Panc1 (cell line): ENCODE measurements around the gene TJP2. TPM values are rescaled to one million over a fixed set of nuclear protein-coding genes. Genes with fewer than 3 reads are reported as not detected.

Source experiments
- ATAC-seq: fragments of 200-7000 bp; cut with Tn5 transposase; 2 replicates; pipeline ENCODE4 v1.9.1; 2020; ENCODE audit warnings: mild to moderate bottlenecking, moderate library complexity
- BruUV-seq: library from RNA; stranded (reverse); fragments of 400-500 nt; replicated peaks from 2 replicates; lab custom pipeline; 2021; lab: Mats Ljungman, UMichigan
- CTCF ChIA-PET: fragments of 300-600 bp; sonication (Branson Sonifier 250); formaldehyde crosslinking; loops from one replicate; lab custom pipeline; 2022; ENCODE audit warnings: antibody characterized with exemption; lab: Charles Lee
- POLR2A ChIA-PET: fragments of 300-600 bp; sonication (Branson Sonifier 250); formaldehyde crosslinking; loops from one replicate; lab custom pipeline; 2022; ENCODE audit warnings: antibody characterized with exemption; lab: Charles Lee
- DNase-seq: peaks from one replicate; pipeline ENCODE4 v3.0.0-alpha.2; 2010; ENCODE audit warnings: low read depth, low spot score
- H3K27ac ChIP-seq: 2 replicates; pipeline ENCODE4 v1.5.1; 2011; ENCODE audit warnings: mild to moderate bottlenecking, low read length, inconsistent platforms
- H3K27me3 ChIP-seq: fragments of 200-500 bp; sonication (Bioruptor generic); 2 replicates; pipeline ENCODE4 v1.6.0; 2014; ENCODE audit warnings: low read length, inconsistent platforms; ENCODE audit not compliant: control insufficient read depth, insufficient read depth
- H3K36me3 ChIP-seq: fragments of 200-500 bp; sonication (Bioruptor generic); 2 replicates; pipeline ENCODE4 v1.5.1; 2014; ENCODE audit warnings: inconsistent platforms, mild to moderate bottlenecking, low read length, moderate library complexity; ENCODE audit not compliant: control insufficient read depth, insufficient read depth
- H3K4me1 ChIP-seq: 2 replicates; pipeline ENCODE4 v1.5.1; 2011; ENCODE audit warnings: inconsistent platforms, mild to moderate bottlenecking, low read length, moderate library complexity; ENCODE audit not compliant: control insufficient read depth, insufficient read depth
- H3K4me3 ChIP-seq, 2 experiments: 2 replicates each; pipeline ENCODE4 v1.5.1; 2011 to 2012; ENCODE audit warnings: low read depth in 2 of 2, low read length in 2 of 2, mild to moderate bottlenecking in 2 of 2, inconsistent platforms in 1 of 2, moderate library complexity in 1 of 2
- H3K9me3 ChIP-seq: fragments of 200-500 bp; sonication (Bioruptor generic); 2 replicates; pipeline ENCODE4 v1.5.1; 2014; ENCODE audit warnings: low read depth, mild to moderate bottlenecking, inconsistent platforms, low read length, moderate library complexity; ENCODE audit not compliant: control insufficient read depth, insufficient read depth
- CTCF ChIP-seq: fragments of 450-650 bp; IDR thresholded peaks from 2 replicates; pipeline ENCODE4 v1.5.1; 2017; ENCODE audit warnings: mild to moderate bottlenecking
- SIN3A ChIP-seq: IDR thresholded peaks from 2 replicates; pipeline ENCODE4 v1.6.1; 2012; ENCODE audit warnings: low read depth, mild to moderate bottlenecking, low read length, moderate library complexity, borderline replicate concordance; ENCODE audit not compliant: insufficient read depth
- TCF7L2 ChIP-seq: IDR thresholded peaks from 2 replicates; pipeline ENCODE4 v1.6.1; 2011; ENCODE audit warnings: mild to moderate bottlenecking, low read depth, low read length, inconsistent platforms
- in situ Hi-C: cut with HindIII; loops from 2 replicates; pipeline ENCODE4 v1.10.0; 2016; ENCODE audit warnings: low sequenced_read_pairs, low pct_unique_long_range_greater_than_20kb
- intact Hi-C: fragments of 100-400 bp; cut with micrococcal nuclease; formaldehyde crosslinking; loops from one replicate; pipeline ENCODE4 v1.10.0; 2022; ENCODE audit not compliant: unreplicated experiment
- total RNA-seq: library from RNA; stranded (reverse); gene quantifications from one replicate; pipeline ENCODE4 v1.2.1, GENCODE V29; 2021; ENCODE audit not compliant: unreplicated experiment
- TF ChIP-seq, protein P1 (sequence below), 2 experiments: IDR thresholded peaks; 2 replicates each; pipeline ENCODE4 v1.6.1; 2011 to 2012; ENCODE audit warnings: low read depth in 2 of 2, control low read depth in 1 of 2, low read length in 1 of 2, mild to moderate bottlenecking in 1 of 2, moderate library complexity in 1 of 2; ENCODE audit not compliant: insufficient read depth in 1 of 2

TJP2 gene
- total RNA-seq, 1 experiment from 2014 or later = 40.2 TPM

DNA sequence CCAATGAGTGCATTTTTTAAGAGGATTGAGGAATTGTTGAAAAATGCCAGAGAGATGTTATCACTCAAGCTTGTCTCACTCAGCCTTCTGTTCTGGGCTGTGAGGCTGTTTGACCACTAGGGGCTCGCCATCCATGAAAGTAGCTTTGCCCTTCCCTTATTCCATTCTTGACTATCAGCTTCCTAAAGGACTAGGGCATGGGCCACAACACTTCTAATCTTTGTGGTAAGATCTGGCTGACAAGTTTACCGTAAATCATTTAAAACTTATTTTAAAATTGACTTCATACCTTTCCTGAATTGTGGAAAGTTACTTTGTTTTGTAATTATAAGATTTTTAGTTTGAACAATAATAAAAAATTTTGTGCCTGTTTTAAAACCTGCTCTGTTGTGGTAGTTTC is 49.5 kb downstream of the TJP2 start:
- ATAC-seq = peak; percentile 94
- POLR2A ChIA-PET = no interaction called here
- Histone ChIP-seq H3K27me3 (no peaks in the 10 kb centered on the region), H3K4me1 (no peaks in the 10 kb centered on the region), H3K36me3 (no peaks in the 10 kb centered on the region; the same call in 1 of the 2 replicates), H3K4me3 (no peak overlapping the region), H3K27ac (no peak overlapping the region), H3K9me3 (no peaks in the 10 kb centered on the region)
- TF ChIP-seq CTCF = peak; percentile 83
- TF ChIP-seq, protein P1, sequence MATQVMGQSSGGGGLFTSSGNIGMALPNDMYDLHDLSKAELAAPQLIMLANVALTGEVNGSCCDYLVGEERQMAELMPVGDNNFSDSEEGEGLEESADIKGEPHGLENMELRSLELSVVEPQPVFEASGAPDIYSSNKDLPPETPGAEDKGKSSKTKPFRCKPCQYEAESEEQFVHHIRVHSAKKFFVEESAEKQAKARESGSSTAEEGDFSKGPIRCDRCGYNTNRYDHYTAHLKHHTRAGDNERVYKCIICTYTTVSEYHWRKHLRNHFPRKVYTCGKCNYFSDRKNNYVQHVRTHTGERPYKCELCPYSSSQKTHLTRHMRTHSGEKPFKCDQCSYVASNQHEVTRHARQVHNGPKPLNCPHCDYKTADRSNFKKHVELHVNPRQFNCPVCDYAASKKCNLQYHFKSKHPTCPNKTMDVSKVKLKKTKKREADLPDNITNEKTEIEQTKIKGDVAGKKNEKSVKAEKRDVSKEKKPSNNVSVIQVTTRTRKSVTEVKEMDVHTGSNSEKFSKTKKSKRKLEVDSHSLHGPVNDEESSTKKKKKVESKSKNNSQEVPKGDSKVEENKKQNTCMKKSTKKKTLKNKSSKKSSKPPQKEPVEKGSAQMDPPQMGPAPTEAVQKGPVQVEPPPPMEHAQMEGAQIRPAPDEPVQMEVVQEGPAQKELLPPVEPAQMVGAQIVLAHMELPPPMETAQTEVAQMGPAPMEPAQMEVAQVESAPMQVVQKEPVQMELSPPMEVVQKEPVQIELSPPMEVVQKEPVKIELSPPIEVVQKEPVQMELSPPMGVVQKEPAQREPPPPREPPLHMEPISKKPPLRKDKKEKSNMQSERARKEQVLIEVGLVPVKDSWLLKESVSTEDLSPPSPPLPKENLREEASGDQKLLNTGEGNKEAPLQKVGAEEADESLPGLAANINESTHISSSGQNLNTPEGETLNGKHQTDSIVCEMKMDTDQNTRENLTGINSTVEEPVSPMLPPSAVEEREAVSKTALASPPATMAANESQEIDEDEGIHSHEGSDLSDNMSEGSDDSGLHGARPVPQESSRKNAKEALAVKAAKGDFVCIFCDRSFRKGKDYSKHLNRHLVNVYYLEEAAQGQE (IDR thresholded peaks at IDR 0.05; ENCODE audit: insufficient read depth in 1 of 2, low read depth in 2 of 2, low read length in 1 of 2) = no peak
- TF ChIP-seq TCF7L2 = no peak
- DNase-seq = peak; percentile 8
- in situ Hi-C loops (no loop called here), intact Hi-C loops (loop anchor here (10.0 kb wide), 2 partner anchors 49 to 169 kb away; partner anchors contain the start of gene TJP2)
- no TSS peak for BruUV-seq
- CTCF ChIA-PET = interaction anchor here (0.5 to 0.7 kb wide), 4 partner anchors 21 to 105 kb away, joined by 3 to 8 read pairs (median 4); no protein-coding TSS in a partner anchor

DNA sequence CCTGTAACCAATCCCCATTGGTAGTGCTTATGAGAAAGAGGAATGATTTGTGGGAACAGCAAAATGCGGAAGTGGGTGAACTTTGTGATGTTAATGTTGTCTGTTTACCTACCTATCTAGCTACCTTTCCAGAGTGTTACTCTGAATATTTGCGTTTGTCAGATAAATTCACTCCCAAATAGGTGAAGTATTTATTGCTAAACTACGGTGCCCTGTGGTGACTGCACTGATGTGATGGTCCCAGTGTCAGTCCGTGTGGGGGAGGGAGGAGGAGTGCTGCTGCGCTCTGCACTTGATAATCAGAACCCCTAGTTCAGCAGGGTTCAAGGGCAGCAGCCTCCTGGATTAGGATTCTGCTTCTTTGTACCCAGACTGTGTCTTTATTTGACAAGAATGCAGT is 55.3 kb downstream of the TJP2 start:
- H3K9me3 ChIP-seq = no peaks in the 10 kb centered on the region
- H3K36me3 ChIP-seq = no peaks in the 10 kb centered on the region; the same call in 1 of the 2 replicates
- DNase-seq (no peak), ATAC-seq (no peak)
- H3K4me1 ChIP-seq = no peaks in the 10 kb centered on the region
- H3K27ac ChIP-seq = no peak overlapping the region
- no peaks in the 10 kb centered on the region for H3K27me3 ChIP-seq
- in situ Hi-C loops = no loop called here
- ChIA-PET CTCF (no interaction called here), POLR2A (no interaction called here)
- intact Hi-C loops = loop anchor here (10.0 kb wide), 2 partner anchors 55 to 175 kb away; partner anchors contain the start of gene TJP2
- no peak for TF ChIP-seq TCF7L2
- no peak for TF ChIP-seq SIN3A
- no peak for TF ChIP-seq CTCF
- no TSS peak for BruUV-seq
- no peak overlapping the region for H3K4me3 ChIP-seq
